Suprapubic skin (tissue), 4 donors: ENCODE results near the gene TEKTIP1.

ENCODE experiments used
- POLR2A ChIP-seq, 2 donors: fragments of 450-650 bp; IDR thresholded peaks; one replicate each; pipeline ENCODE4 v1.6.1; 2017; ENCODE audit warnings: antibody characterized with exemption in 2 of 2, mild to moderate bottlenecking in 2 of 2, moderate library complexity in 2 of 2
- POLR2AphosphoS5 ChIP-seq, 3 donors: sonication (generic); formaldehyde crosslinking; IDR thresholded peaks; one replicate each; pipeline ENCODE4 v1.6.1; 2017; ENCODE audit warnings: antibody characterized with exemption in 3 of 3
- TF ChIP-seq, protein P1 (sequence below), 2 donors: fragments of 200-600 bp in 1 of 2; fragments of 450-650 bp in 1 of 2; sonication (generic) in 1 of 2; IDR thresholded peaks; one replicate each; pipeline ENCODE4 v1.5.1; 2016 to 2019; ENCODE audit warnings: antibody characterized with exemption in 2 of 2, mild to moderate bottlenecking in 1 of 2, moderate library complexity in 1 of 2

DNA sequence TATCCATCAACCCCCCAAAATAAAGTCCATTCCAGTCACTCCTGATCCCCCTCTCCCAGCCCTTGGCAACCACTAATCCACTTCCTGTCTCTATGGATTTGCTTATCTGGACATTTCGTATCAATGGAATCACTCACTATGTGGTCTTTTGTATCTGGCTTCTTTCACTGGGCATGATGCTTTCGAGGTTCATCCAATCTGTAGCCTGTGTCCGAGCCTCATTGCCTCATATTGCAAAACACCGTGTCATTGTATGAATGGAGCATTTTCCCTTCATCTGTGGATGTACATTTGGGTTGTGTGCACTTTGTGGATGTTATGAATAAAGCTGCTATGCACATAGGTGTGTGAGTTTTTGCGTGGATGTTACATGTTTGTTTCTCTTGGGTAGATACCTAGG lies 34.2 kb upstream of the TEKTIP1 start:
- no peak for TF ChIP-seq POLR2A (IDR thresholded peaks at IDR 0.05)
- TF ChIP-seq, protein P1, sequence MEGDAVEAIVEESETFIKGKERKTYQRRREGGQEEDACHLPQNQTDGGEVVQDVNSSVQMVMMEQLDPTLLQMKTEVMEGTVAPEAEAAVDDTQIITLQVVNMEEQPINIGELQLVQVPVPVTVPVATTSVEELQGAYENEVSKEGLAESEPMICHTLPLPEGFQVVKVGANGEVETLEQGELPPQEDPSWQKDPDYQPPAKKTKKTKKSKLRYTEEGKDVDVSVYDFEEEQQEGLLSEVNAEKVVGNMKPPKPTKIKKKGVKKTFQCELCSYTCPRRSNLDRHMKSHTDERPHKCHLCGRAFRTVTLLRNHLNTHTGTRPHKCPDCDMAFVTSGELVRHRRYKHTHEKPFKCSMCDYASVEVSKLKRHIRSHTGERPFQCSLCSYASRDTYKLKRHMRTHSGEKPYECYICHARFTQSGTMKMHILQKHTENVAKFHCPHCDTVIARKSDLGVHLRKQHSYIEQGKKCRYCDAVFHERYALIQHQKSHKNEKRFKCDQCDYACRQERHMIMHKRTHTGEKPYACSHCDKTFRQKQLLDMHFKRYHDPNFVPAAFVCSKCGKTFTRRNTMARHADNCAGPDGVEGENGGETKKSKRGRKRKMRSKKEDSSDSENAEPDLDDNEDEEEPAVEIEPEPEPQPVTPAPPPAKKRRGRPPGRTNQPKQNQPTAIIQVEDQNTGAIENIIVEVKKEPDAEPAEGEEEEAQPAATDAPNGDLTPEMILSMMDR (IDR thresholded peaks at IDR 0.05), result no peak
- no peak for TF ChIP-seq POLR2AphosphoS5 (IDR thresholded peaks at IDR 0.05)
